HT1080 (cell line): ENCODE data around the gene DSG3. TPM values are rescaled to one million over a fixed set of nuclear protein-coding genes. Genes with fewer than 3 reads are reported as not detected.

Experiments used
- DNase-seq: peaks from one replicate; pipeline ENCODE4 v3.0.0-alpha.2; 2015; ENCODE audit warnings: low read depth
- polyA plus RNA-seq, 2 experiments: library from polyadenylated mRNA; depleted of rRNA; stranded (reverse); fragments of >200 nt; gene quantifications; 2 replicates each; pipeline ENCODE4 v1.2.3, GENCODE V29; 2015
- total RNA-seq: library from RNA; depleted of rRNA; stranded (reverse); fragments of >200 nt; shearing (Covaris generic); gene quantifications from 2 replicates; pipeline ENCODE4 v1.2.3, GENCODE V29; 2014; rRNA removed

The DSG3 gene, protein sequence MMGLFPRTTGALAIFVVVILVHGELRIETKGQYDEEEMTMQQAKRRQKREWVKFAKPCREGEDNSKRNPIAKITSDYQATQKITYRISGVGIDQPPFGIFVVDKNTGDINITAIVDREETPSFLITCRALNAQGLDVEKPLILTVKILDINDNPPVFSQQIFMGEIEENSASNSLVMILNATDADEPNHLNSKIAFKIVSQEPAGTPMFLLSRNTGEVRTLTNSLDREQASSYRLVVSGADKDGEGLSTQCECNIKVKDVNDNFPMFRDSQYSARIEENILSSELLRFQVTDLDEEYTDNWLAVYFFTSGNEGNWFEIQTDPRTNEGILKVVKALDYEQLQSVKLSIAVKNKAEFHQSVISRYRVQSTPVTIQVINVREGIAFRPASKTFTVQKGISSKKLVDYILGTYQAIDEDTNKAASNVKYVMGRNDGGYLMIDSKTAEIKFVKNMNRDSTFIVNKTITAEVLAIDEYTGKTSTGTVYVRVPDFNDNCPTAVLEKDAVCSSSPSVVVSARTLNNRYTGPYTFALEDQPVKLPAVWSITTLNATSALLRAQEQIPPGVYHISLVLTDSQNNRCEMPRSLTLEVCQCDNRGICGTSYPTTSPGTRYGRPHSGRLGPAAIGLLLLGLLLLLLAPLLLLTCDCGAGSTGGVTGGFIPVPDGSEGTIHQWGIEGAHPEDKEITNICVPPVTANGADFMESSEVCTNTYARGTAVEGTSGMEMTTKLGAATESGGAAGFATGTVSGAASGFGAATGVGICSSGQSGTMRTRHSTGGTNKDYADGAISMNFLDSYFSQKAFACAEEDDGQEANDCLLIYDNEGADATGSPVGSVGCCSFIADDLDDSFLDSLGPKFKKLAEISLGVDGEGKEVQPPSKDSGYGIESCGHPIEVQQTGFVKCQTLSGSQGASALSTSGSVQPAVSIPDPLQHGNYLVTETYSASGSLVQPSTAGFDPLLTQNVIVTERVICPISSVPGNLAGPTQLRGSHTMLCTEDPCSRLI
- not detected in 2 replicates for total RNA-seq
- 0.06 TPM in 1 of 2 replicates, not detected in the other for polyA plus RNA-seq (2015; cell fraction: cytosol; rRNA removed)
- polyA plus RNA-seq (2015; cell fraction: nucleus; rRNA removed): 0.03 TPM in 1 of 2 replicates, not detected in the other

DNA sequence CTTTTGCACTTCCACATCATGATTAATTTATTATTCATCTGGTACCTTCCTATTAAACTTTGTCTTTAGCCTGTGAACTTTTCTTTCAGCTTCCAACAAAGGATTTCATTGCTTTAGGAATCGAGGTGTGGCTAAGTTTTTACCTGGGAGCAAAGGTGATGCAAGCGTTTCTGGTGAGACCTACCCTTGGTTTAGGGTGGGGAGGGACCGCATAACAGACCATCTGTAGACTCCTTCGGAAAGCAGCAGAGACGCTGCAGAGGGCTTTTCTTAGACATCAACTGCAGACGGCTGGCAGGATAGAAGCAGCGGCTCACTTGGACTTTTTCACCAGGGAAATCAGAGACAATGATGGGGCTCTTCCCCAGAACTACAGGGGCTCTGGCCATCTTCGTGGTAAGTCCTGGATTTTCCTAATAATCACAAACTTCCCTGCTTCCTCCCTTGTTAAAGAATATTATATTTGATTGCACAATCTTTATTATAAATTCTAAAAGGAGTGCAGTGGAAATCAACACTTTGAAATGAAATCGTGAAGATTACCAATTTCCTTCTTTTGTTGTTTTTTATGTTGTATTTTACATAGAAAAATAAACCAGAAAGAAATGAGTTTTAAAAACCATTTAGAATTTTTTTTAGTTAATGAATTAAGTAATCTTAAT is at the start of gene DSG3:
DSG3 (plus strand) TSS at position 212 of the 662 bp plus-strand sequence; CDS start at position 349, 137 bp downstream.
- no peak for DNase-seq

DNA sequence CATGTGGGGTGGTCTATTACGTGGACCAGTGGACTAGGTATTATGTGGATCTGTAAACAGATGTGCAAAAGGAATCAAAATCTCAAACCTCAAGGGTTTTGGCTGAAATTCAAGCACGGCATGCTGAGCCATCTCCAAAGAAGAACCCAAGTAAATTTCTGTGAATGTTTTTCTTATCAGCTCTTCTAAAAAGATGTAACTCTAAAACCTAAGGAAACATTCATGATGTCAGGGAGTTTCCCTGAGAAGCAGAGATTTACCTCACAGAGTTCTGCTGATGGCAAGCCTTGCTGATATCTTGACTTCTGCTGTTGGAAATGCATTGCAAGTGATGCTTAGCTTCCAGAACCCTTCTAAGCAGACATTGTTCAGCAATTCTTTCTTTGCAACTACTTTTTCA is 49.4 kb upstream of the DSG3 start:
- no peak for DNase-seq

DNA sequence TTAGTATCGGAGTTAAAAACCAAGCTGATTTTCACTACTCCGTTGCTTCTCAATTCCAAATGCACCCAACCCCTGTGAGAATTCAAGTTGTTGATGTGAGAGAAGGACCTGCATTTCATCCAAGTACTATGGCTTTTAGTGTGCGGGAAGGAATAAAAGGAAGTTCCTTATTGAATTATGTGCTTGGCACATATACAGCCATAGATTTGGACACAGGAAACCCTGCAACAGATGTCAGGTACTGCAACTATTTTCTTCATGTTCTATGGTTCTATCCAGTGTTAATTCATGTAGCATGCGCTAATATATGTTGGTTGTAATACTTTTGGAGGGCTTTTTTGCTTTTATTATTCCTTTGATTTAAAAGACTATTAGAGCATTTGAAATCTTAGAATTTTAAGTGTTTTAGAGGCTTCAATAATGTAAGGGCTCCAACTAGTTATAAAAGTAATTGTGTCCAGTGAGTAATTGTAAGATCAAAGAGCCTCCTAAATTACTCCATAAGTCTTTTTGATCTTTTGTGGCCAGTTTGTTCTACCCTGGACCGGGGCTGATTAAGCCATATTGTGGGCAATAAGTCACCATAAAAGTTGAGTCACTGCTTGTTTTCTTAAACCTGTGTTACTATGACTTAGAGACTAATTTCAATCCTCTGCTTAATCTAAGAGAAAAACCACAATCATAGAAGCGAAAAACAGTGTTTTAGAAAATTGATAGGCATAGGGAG is 48.1 kb upstream of the DSG3 start:
- DNase-seq: peak; percentile 80

DNA sequence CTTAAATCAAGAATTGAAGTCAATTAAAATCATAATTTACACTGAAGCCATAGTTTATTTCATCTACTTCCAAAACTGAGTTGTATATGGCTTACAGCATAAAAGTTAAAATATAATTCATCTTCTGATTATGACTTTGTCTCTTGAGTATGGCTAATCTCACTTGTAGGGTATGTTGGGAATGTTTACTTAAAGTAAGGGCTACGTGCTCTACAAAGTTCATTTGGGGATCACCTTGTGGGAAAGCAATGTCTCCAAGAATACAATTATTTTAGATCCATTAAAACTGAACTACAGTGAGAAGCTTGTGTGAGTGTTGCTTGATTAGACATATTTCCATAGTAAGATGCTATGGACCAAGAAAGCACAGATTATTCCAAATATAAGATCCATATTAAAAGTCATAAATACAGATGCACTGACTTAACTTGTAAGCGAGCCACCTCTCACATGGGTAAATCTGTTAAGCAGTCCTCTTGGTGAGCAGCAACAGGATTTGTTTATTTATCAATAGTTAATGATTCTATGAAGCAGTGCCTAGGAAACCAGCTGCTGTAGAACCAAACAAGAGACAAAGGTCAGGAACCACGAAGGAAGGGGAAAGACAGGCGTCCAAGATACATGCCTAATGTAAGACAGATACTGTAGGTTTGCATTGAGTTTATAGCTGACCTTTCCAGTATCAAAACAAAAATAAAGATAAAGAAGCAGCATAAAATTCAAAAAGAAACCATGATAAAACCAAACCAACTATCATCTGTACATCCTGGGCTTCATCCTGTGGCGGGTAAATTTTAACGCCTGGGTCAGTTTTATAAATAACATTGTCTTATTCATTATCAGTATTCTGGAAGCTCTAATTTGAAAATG is 46.1 kb upstream of the DSG3 start:
- no peak for DNase-seq

DNA sequence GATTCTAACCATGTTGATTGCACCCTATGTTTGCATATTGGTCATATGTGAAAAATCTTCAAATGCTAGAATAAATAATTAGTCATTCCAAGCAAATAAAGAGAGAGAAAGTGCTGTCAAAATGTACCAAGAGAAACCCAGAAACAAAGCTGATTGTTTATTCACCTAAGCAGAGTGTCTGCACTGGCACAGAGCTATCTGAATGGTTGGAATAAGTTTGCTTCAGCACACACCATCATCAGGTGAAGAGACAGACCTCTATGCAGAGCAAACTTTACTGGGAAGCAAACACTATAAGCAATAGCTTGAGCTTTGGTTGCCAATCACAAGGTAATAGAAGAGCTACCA is 45.5 kb upstream of the DSG3 start:
- DNase-seq: no peak

DNA sequence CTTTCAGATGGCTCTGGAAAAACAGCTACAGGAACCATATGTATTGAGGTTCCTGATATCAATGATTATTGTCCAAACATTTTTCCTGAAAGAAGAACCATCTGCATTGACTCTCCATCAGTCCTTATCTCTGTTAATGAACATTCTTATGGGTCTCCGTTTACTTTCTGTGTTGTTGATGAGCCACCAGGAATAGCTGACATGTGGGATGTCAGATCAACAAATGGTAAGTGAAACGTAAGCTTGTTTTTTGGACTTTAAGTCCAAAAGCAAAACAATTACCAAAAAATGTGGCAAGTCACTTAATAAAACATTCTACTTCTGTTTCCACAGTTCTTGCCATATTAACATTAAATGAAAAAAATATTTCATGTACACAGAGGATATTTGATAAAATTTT is 44.1 kb upstream of the DSG3 start:
- no peak for DNase-seq

DNA sequence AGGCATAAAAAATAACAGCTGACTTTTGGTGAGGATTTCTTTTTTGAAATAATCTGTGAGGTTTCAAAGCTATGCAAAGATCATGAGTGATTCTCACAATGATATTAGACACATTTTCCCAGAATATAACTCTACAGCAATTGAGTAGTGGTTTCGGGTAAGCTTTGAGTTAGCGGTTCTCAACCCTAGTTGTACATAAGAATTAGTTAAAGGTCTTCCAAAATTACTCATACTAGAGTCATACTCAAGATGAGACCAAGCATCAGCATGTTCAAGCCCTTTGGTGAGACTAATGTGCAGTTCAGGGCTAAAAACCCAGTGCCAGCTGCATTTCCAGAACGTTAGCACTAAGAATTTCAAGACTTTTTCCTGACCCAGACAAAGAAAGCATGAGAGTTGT is 39.9 kb upstream of the DSG3 start:
- no peak for DNase-seq

DNA sequence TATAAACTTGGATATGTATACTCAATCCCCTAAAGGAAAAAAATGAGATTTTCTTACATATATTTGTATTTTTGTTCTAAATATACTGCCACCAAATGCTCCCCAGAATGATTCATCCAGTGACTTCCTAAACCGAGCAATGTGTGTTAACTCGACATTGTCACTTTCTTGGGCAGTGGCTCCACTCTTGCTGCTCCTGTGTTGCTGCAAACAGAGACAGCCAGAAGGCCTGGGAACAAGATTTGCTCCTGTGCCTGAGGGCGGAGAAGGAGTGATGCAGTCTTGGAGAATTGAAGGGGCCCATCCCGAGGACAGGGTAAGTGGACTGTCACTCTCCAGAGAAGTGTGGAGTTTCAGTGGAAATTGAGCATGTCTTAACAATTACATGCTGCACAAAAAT is 38.3 kb upstream of the DSG3 start:
- DNase-seq: no peak

DNA sequence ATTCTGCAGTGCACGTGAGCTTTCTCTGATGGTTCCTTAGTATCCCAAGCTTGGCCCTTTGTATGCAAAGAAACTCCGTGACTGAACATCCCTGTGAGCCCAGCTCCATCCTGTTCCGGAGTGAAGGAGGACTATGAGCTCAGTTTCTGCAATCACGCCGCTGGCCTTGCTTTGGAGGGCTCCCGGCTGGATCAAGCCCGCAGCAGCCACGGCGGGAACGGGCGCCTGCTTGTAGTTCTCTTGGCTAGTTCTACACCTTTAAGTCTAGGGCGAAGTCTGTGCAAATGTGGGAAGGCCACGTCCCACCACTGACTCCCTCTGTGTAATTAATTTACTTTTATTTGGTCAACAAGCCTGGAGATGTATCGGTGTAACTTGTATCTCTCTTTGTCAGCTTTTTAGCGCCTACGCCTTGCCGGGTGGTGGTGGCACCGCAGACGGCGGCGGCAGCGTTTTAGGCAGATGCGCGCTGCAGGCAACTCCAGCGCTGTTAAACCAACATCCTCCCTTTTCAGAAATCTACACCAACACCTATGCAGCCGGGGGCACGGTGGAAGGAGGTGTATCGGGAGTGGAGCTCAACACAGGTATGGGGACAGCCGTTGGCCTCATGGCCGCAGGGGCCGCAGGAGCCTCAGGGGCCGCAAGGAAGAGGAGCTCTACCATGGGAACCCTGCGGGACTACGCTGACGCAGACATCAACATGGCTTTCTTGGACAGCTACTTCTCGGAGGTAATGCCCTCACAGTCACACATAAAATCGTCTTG is 36.6 kb upstream of the DSG3 start:
- DNase-seq: no peak

DNA sequence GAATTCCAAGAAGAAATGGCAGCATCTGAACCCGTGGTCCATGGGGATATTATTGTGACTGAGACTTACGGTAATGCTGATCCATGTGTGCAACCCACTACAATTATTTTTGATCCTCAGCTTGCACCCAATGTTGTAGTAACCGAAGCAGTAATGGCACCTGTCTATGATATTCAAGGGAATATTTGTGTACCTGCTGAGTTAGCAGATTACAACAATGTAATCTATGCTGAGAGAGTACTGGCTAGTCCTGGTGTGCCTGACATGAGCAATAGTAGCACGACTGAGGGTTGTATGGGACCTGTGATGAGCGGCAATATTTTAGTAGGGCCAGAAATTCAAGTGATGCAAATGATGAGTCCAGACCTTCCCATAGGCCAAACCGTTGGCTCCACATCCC is 34.4 kb upstream of the DSG3 start:
- no peak for DNase-seq

DNA sequence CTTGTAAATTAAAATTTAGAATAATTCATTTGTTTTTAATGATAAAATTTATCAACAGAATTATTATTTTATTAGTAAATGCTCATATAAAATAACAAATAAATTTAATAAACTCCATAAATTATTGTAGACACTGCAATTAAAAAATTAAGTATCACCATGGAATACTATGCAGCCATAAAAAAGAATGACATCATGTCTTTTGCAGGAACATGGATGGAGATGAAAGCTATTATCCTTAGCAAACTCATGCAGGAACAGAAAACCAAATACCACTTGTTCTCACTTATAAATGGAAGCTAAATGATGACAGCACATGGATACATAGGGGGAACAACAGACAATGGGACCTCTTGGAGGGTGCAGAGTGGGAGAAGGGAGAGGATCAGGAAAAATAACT is 29.7 kb upstream of the DSG3 start:
- DNase-seq: no peak

DNA sequence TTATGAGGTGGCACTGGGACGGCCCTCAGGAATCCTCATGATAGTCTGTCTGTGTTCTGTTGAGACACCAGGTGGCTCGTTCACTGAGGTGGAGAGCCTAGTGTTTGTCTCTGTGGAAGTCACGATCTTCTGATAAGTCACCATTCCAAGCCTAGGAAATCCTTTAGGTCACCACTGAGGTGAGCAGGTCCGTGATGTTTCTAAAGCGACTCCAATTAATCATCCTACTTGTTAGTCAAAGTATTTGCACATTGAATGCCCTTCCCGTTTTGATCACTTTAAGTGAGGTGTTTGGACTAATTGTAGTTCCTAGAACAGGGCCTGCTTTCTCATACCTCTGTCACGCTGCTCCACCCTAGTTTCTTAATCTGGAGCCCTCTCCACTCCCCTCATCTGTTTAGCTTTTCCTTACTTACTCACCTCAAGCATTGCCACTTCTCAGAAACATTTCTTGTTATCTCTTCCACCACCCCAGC is 28.0 kb upstream of the DSG3 start:
- no peak for DNase-seq

DNA sequence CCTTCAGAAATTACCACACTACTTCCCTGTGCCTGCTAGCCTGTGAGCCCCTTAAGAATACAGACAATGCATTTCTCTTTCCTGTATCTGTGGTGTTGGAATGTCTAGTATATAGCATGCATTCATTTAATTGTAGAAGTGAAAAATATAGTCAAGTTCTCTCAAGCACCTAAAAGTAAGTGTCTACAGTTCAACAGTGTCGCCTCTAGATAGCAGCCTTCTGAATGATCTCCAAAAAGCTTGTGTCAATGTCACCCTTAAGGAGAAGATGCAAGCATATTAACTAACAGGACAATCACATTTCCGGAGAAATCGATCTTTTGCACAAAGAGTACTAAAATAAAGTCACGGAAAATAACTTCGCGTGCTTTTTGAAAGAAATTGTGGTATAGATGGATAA is 27.5 kb upstream of the DSG3 start:
- DNase-seq: no peak

DNA sequence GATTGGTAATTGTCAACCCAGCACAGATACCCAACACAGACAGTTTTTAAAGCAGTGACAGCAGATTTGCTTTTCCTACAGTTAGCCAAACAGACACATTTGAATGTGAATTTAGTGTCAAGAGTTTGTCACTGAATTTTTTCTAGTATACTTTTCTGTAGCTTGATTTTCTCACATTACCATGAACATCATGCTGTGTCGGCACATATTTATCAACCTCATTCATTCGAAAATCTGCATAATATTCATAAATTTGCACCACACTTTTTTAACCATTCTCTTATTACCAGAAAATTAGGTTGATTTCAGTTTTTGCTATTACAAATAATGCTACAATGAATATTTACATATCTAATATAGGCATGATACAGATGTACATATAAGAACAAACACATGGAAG is 27.0 kb upstream of the DSG3 start:
- no peak for DNase-seq

DNA sequence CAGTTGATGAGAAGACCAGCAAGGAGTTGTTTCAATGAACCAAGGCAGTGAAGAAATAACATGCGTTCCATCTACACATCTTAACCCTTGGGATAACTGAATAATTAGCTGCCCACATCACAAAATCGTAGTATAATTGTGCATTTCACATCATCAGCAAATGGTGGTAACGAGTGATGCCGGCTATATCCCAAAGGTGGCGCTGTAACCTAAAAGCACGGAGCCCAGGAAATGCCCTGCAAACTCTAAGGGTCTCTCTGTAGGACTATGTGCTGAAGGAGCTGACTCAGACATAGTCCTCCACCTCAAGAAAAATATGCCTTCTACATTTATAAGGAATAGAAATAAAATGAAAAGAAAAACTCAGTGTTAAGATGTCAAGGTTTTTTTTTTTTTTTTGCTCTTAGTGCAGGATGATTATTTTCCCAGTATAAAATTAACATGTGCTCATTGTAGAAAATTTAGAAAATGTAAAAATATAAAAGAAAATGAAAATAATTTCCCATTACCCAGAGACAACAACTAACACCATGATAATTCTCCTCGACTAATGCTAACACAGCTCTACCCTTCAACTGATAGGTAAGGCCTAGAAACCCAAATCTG is 23.1 kb upstream of the DSG3 start:
- peak; percentile 64 for DNase-seq

DNA sequence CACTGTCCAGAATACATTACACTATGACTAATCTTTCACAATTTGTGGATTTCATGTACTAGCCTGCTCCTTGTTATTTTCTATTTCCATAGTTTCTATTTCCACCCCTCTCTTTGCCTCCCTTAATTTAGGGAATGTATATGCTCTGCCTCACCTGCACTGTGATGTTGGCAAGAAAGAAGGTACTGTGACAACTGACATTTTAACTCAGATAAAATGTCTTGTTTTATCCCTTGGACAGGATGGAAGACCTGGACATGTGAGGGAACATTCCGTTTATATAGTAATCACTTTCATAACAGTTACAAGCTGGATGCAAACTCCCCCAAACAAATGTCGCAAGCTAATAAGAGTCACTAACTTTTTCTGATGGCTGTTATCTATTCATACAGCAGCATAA is 21.5 kb upstream of the DSG3 start:
- DNase-seq: no peak

DNA sequence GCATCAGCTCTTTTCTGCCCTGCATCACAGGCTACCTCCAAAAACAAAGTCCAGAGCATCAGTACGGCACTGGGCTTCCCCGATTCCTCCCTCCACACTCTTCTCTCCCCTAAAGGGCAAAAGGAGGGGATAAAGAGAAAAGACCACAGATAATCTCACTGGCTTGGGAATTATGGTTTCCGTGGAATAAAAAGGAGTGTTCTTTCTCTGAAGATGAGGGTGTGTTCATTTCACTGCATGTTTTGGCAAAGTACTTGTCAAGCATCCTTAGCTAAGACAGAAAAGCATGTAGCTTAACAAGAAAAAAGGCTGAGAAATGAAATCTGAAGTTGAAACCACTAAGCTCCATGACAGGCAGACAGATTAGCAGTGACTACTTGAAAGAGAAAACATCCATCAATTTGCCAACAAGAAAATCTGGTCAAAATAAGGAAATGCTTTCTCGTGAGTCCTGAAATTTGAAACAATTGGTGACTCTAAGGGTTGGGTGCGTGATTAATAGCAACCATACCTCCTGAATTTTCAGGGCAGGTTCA is 20.6 kb upstream of the DSG3 start:
- no peak for DNase-seq

DNA sequence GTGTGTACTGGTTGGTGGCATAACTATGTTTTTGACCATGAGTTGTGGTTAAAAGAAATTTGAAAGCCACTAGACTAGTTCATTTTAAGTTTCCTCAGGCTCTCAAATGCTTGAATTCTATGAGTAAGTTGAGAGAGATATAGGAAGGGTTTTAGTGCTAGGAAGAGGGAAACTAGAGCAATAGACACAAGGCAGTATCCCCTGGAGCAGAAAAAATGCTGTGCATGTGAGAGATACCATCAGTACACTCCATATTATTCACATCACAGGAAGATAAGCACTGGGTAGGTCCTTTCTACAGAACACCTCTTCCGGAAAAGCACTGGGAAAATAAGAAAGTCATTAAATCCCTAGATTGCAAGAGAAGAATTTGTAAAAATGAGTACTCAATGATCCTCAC is 19.3 kb upstream of the DSG3 start:
- DNase-seq: no peak
